ENCODE data around the gene SCD5.

- TF ChIP-seq CTCF (IDR thresholded peaks at IDR 0.05; ENCODE audit: insufficient read depth, low read depth, low read length) (no peak), EZH2 (IDR thresholded peaks at IDR 0.05; ENCODE audit: insufficient read depth, low read length) (no peak)
Observed at GRCh38 chr4:82785611-82786400, 12.8 kb downstream of the SCD5 start.

Measured in astrocyte (in vitro differentiated cells and primary cell).